Activated naive CD4-positive, alpha-beta T cell treated with anti-CD3 and anti-CD28 coated beads for 36 hours (primary cell): ENCODE data around the gene ANKRD13C. TPM values are rescaled to one million over a fixed set of nuclear protein-coding genes. Genes with fewer than 3 reads are reported as not detected.
"Not testable (repeated sequence)": the region's sequence is repeated elsewhere in the genome, so short reads cannot be mapped to it uniquely, and the experiment has no call there.

Experiments used
- CTCF ChIA-PET: fragments of 350-600 bp; sonication (Branson Sonifier 250); formaldehyde crosslinking; loops from one replicate; lab custom pipeline; 2021; ENCODE audit warnings: antibody characterized with exemption; lab: Charles Lee
- DNase-seq: peaks from one replicate; pipeline ENCODE4 v3.0.0-alpha.2; 2020
- H3K27ac Mint-ChIP-seq: one replicate; pipeline ENCODE4 v1.8.0; 2021; ENCODE audit warnings: mild to moderate bottlenecking, mixed read lengths
- H3K27me3 Mint-ChIP-seq: one replicate; pipeline ENCODE4 v1.8.0; 2021; ENCODE audit warnings: low read depth, mixed read lengths
- H3K36me3 Mint-ChIP-seq: one replicate; pipeline ENCODE4 v1.8.0; 2021; ENCODE audit warnings: low read depth, mixed read lengths
- H3K4me1 Mint-ChIP-seq: one replicate; pipeline ENCODE4 v1.8.0; 2021; ENCODE audit warnings: low read depth, mixed read lengths
- H3K4me3 Mint-ChIP-seq: one replicate; pipeline ENCODE4 v1.8.0; 2021; ENCODE audit warnings: mild to moderate bottlenecking, moderate library complexity, mixed read lengths
- H3K9me3 Mint-ChIP-seq: one replicate; pipeline ENCODE4 v1.8.0; 2021; ENCODE audit warnings: mixed read lengths
- intact Hi-C: fragments of 100-400 bp; cut with micrococcal nuclease; formaldehyde crosslinking; loops from one replicate; pipeline ENCODE4 v1.15.1; 2023
- total RNA-seq, 2 experiments: library from RNA; stranded (reverse); gene quantifications; one replicate each; pipeline ENCODE4 v1.2.3, GENCODE V29; 2021

Gene ANKRD13C
- total RNA-seq, 2 experiments from 2014 or later, result 9.2 to 10.3 TPM

DNA sequence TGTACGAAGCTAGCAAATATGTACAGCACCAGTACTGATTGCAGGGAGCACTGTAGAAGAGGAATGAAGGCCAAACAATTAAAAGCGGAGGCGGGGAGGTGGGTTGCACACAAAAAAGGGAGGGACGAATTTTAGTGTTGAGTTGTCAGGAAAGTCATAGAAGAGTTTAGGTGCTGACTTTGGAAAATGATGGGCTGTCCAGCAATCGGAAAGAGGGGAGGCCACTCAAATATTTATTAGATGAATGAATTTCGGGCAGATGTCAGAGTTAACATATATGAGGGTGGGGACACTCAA, 537 bp upstream of the ANKRD13C start:
- intact Hi-C loops, result loop anchor here (2.0 kb wide), 1 partner anchor 108 kb away; no protein-coding TSS in a partner anchor
- CTCF ChIA-PET, result interaction anchor here (2.1 kb wide), 1 partner anchor 57 kb away, joined by 14 read pairs; the partner anchor contains the start of gene CTH
- Mint-ChIP-seq H3K9me3 (no peaks in the 10 kb centered on the region), H3K4me3 (peak overlapping the region; percentile 98), H3K4me1 (peaks cover 32% of the 10 kb centered on the region), H3K27me3 (no peaks in the 10 kb centered on the region), H3K27ac (peak overlapping the region; percentile 99), H3K36me3 (peaks cover 13% of the 10 kb centered on the region)
- no peak for DNase-seq

DNA sequence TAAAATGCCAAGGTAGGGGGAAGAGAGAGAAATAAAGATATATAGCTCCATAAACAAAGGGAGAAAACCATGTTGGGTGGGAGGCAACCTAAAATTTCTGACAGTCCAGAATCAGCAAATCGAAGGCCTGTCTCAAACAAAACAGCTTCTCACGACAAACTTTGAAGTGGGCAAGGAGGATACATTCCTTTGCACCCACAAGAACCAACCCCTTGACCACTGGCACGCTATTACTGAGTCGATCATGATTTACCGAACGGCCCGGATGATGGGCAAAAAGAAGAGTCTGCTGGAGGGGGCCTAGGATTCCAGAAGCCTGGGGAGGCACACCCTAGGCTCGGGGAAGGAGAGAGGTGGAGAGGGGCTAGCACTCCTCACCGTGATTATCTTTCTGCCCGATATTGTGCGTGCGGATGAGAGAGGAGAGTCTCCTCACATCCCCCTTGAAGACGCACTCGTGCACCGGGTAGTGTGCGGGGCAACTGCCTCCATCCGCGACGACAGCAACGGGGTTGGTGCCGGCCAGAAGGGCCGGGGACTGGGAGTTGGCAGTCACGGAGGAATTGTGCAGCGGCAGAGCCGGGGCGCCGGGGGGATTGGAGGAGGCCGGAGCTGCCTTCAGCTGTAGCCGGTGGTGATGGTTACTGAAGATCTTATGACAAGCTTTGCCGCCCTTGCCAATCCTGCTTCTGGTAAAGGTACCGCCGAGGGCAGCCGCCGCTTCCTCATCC, 756 bp downstream of the ANKRD13C start:
- peak; percentile 49 for DNase-seq
- CTCF ChIA-PET, result interaction anchor here (0.6 to 2.1 kb wide), 2 partner anchors 30 to 58 kb away, joined by 3 to 14 read pairs; partner anchors contain the start of gene CTH
- Mint-ChIP-seq H3K4me3 (peak overlapping the region; percentile 98), H3K4me1 (peaks cover 42% of the 10 kb centered on the region), H3K9me3 (no peaks in the 10 kb centered on the region), H3K27me3 (no peaks in the 10 kb centered on the region), H3K27ac (peak overlapping the region; percentile 99), H3K36me3 (peaks cover 16% of the 10 kb centered on the region)
- intact Hi-C loops, result loop anchor here (1.0 to 2.0 kb wide), 5 partner anchors 58 to 728 kb away; partner anchors contain the start of genes CTH, LRRC40, SRSF11 and ZRANB2

DNA sequence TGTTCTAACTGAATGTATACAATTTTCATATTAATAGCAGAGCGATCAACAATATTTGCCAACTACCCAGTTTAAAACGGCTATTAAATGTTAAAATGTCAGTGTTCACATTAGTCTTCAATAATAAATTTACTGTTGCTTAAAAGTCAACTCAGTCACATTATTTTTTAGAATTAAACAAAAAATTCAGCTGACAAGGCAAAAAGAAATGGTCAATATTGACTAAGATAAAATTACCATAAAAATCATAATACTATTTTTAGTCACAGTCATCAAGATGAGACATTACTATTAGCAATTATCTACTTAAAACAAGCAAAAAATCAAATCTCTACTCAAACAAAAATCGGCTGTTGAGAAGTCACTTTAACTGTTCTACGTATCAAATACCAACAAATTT, 1.5 kb downstream of the ANKRD13C start:
- Mint-ChIP-seq H3K4me3 (peak overlapping the region; percentile 98), H3K27ac (no peak overlapping the region), H3K27me3 (no peaks in the 10 kb centered on the region), H3K4me1 (peaks cover 48% of the 10 kb centered on the region), H3K9me3 (no peaks in the 10 kb centered on the region), H3K36me3 (peaks cover 20% of the 10 kb centered on the region)
- CTCF ChIA-PET, result interaction anchor here (2.1 kb wide), 1 partner anchor 59 kb away, joined by 14 read pairs; the partner anchor contains the start of gene CTH
- no peak for DNase-seq
- intact Hi-C loops, result no loop called here

DNA sequence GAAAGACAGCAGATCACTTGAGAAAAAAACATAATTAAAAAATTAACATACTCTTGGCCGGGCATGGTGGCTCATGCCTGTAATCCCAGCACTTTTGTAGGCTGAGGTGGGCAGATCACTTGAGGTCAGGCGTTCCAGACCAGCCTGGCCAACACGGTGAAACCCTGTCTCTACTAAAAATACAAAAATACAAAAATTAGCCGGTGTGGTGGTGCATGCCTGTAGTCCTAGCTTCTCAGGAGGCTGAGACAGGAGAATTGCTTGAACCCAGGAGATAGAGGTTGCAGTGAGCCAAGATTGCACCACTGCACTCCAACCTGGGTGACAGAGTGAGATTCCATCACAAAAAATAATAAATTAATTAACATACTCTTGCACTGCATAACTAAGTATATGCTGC, 4.7 kb downstream of the ANKRD13C start:
- H3K4me3 Mint-ChIP-seq, H3K9me3 Mint-ChIP-seq, DNase-seq, H3K27ac Mint-ChIP-seq, H3K27me3 Mint-ChIP-seq, intact Hi-C loops, CTCF ChIA-PET: not testable (repeated sequence)
- Mint-ChIP-seq H3K36me3 (peaks cover 23% of the 10 kb centered on the region), H3K4me1 (peaks cover 50% of the 10 kb centered on the region)

DNA sequence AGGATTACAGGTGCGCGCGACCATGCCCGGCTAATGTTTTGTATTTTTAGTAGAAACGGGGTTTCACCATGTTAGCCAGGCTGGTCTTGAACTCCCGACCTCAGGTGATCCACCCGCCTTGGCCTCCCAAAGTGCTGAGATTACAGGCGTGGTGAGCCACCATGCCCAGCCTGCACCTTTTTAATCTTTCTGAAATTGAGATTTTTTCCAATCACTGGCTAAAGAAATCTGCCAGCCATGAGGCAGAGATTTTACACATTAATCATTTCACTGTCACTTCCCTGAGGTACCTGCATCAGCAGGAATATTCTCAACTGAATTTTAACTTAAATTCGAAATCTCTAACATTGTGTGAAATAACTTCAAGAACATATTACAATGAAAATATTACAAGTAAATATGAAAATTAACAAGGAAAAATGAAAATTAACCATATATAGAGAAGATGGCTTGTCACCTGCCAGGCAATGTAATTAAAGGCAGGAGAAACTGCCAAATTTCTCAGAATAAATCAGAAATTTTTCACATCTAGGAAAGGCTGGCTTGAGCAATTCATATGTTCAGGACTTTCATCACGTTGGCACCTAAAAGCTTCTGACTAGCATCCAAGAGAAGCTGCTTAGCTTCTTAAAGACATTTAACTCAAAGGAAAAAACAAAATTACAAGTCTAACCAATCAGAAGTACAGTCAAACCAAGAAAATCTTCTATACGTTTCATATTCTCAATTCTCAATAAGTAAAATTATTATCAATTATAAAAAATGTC, 5.9 kb downstream of the ANKRD13C start:
- Mint-ChIP-seq H3K36me3 (peaks cover 22% of the 10 kb centered on the region), H3K27ac (no peak overlapping the region), H3K9me3 (no peaks in the 10 kb centered on the region), H3K4me1 (peaks cover 50% of the 10 kb centered on the region), H3K4me3 (no peak overlapping the region), H3K27me3 (no peaks in the 10 kb centered on the region)
- DNase-seq, result no peak
- intact Hi-C loops, result no loop called here
- CTCF ChIA-PET, result interaction anchor here (0.7 kb wide), 1 partner anchor 30 kb away, joined by 4 read pairs; no protein-coding TSS in a partner anchor

DNA sequence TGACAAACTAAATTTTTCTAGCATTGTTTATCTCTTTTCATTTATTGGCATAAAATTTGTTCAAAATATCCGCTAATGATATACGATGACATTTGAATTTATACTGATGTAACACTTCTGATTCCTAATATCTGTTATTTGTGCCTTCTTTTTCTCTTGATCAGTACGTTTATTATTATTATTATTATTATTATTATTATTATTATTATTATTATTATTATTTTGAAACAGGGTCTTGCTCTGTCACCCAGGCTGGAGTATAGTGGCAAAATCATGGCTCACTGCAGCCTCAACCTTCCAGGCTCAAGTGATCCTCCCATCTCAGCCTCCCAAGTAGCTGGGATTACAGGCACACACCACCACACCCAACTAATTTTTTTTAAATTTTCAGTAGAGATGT, 14.9 kb downstream of the ANKRD13C start:
- Mint-ChIP-seq H3K4me1 (peaks cover 21% of the 10 kb centered on the region), H3K36me3 (peaks cover 13% of the 10 kb centered on the region)
- DNase-seq, intact Hi-C loops, H3K4me3 Mint-ChIP-seq, H3K27ac Mint-ChIP-seq, H3K9me3 Mint-ChIP-seq, H3K27me3 Mint-ChIP-seq: not testable (repeated sequence)
- CTCF ChIA-PET, result interaction anchor here (0.7 kb wide), 1 partner anchor 39 kb away, joined by 3 read pairs; no protein-coding TSS in a partner anchor

DNA sequence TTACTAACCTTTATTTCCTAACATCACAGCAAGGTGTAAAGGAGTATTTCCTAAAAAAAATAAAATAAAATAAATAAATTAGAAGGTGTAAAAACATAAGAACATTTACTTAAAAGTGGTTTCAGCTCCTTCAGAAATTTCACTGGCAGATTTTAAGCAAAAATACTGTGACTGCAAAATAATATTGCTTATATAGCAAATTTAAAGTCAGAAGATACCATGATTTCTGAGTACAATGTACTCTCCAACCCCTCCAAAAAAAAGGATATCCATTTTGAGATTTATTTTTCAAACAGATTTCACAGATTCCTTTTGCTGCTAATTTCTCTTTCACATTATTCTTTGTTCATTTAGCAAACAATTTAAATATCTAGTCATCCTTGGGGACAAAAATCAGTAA, 18.5 kb downstream of the ANKRD13C start:
- no peaks in the 10 kb centered on the region for H3K9me3 Mint-ChIP-seq
- no peaks in the 10 kb centered on the region for H3K27me3 Mint-ChIP-seq
- peaks cover 14% of the 10 kb centered on the region for H3K36me3 Mint-ChIP-seq
- CTCF ChIA-PET, result no interaction called here
- no peak for DNase-seq
- intact Hi-C loops, result no loop called here
- H3K27ac Mint-ChIP-seq, result no peak overlapping the region
- H3K4me1 Mint-ChIP-seq, result peaks cover 22% of the 10 kb centered on the region
- no peak overlapping the region for H3K4me3 Mint-ChIP-seq

DNA sequence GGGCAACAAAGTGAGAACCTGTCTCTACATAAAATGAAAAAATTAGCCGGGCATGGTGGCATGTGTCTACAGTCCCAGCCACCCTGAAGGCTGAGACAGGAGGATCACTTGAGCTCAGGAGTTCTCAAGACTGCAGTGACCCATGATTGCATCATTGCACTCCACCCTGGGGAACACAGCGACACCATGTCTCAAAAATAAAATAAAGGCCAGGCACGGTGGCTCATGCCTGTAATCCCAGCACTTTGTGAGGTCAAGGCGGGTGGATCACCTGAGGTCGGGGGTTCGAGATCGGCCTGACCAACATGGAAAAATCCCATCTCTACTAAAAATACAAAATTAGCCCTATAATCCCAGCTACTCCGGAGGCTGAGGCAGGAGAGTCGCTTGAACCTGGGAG, 20.1 kb downstream of the ANKRD13C start:
- peaks cover 28% of the 10 kb centered on the region for H3K4me1 Mint-ChIP-seq
- H3K27me3 Mint-ChIP-seq, result no peaks in the 10 kb centered on the region
- H3K36me3 Mint-ChIP-seq, result peaks cover 18% of the 10 kb centered on the region
- no peak overlapping the region for H3K27ac Mint-ChIP-seq
- H3K9me3 Mint-ChIP-seq, result no peaks in the 10 kb centered on the region
- H3K4me3 Mint-ChIP-seq, result no peak overlapping the region
- intact Hi-C loops, result no loop called here
- CTCF ChIA-PET, result no interaction called here
- no peak for DNase-seq

DNA sequence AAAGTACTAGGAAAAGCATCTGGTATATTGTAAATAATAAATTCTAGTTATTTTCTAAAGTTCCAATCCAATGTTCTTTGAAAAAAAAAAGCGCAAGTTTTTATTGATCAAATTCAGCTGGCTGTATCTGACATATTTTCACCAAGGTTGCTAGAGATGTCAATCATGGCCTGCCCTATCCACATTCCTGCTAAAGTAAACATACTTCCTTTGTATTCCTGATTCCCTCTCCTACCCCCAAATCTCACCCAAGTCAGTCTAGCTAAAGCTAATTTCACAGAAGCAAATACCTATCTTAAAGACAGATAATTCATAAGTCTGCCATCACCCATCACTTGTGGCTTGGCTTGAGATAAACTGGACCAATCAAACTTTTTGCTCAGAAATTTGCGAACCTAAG, 21.3 kb downstream of the ANKRD13C start:
- Mint-ChIP-seq H3K4me3 (no peak overlapping the region), H3K27me3 (no peaks in the 10 kb centered on the region), H3K36me3 (peaks cover 12% of the 10 kb centered on the region), H3K27ac (no peak overlapping the region), H3K9me3 (no peaks in the 10 kb centered on the region), H3K4me1 (peaks cover 29% of the 10 kb centered on the region)
- intact Hi-C loops, result no loop called here
- DNase-seq, result no peak
- CTCF ChIA-PET, result no interaction called here

DNA sequence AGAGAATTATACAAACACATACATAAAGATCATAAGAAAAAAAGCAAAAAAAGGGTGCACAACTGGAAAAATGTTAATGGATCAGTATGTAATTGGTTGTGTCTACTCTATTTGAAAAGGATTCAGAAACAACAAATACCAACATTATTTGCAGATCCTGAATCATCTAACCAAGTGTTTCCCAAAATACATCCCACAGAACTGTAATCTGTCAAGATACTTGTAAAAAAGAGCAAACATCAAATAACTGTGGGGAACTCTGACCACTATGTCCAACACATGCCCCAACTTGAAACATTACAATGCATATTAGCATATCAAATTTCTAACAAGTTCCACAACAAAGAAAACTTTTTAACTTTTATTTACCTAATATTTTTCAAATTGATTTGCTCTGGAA, 22.6 kb downstream of the ANKRD13C start:
- peaks cover 27% of the 10 kb centered on the region for H3K4me1 Mint-ChIP-seq
- peaks cover 14% of the 10 kb centered on the region for H3K36me3 Mint-ChIP-seq
- CTCF ChIA-PET, result no interaction called here
- no peaks in the 10 kb centered on the region for H3K9me3 Mint-ChIP-seq
- H3K27ac Mint-ChIP-seq, result no peak overlapping the region
- DNase-seq, result no peak
- no peak overlapping the region for H3K4me3 Mint-ChIP-seq
- intact Hi-C loops, result no loop called here
- H3K27me3 Mint-ChIP-seq, result no peaks in the 10 kb centered on the region

DNA sequence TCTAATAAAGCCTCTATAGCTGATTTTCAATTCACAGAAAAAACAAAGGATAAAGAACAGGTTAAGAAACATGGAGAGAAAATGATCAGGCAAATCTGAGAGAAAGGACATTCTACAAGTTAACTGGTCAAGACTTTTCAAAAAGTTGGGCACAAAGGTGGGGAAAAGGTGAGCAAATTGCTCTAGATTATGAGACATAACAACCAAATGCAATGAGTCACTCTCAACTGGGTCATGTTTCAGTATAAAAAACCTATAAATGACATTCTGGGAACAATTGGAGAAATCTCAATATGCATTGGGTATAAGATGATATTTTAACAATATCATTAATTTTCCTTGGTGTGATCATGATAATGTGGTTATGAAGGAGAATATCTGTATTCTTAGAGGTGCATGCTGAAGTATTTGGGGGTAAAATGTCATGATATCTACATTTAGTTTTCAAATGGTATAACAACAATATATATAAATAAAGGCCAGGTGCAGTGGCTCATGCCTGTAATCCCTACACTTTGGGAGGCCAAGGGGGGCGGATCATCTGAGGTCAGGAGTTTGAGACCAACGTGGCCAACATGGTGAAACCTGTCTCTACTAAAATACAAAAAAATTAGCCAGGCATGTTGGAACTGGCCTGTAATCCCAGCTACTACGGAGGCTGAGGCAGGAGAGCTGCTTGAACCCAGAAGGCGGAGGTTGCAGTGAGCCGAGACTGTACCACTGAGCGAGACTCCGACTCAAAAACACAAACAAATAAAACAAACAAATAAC, 27.0 kb downstream of the ANKRD13C start:
- Mint-ChIP-seq H3K27ac (no peak overlapping the region), H3K4me1 (peaks cover 21% of the 10 kb centered on the region), H3K9me3 (no peaks in the 10 kb centered on the region), H3K36me3 (peaks cover 14% of the 10 kb centered on the region), H3K4me3 (no peak overlapping the region), H3K27me3 (no peaks in the 10 kb centered on the region)
- CTCF ChIA-PET, result no interaction called here
- DNase-seq, result no peak
- intact Hi-C loops, result no loop called here

DNA sequence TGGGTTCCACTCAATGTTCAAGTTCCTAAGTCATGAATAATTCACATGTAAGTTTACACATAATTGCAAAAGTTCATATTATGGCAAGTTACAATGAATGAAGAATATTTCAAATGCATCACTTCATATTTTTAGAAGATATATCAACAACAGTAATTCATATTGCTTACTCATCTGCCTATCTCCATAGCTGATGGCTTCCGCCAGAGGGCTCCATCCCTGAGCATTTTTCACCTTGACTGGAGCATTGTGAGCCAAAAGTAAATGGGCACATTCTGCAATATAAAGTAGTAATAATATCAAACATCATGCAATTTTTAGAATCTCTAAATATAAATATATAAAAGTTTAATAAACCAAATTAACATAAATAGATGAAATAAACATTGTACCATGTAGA, 29.8 kb downstream of the ANKRD13C start:
- peaks cover 17% of the 10 kb centered on the region for H3K4me1 Mint-ChIP-seq
- H3K4me3 Mint-ChIP-seq, result no peak overlapping the region
- intact Hi-C loops, result no loop called here
- peaks cover 16% of the 10 kb centered on the region for H3K36me3 Mint-ChIP-seq
- no peak for DNase-seq
- H3K27me3 Mint-ChIP-seq, result no peaks in the 10 kb centered on the region
- CTCF ChIA-PET, result interaction anchor here (0.6 kb wide), 1 partner anchor 43 kb away, joined by 4 read pairs; no protein-coding TSS in a partner anchor
- H3K27ac Mint-ChIP-seq, result no peak overlapping the region
- H3K9me3 Mint-ChIP-seq, result no peaks in the 10 kb centered on the region
